HG02623 (cell line): ENCODE measurements around the gene RARG.
A peak's percentile ranks its signal among the peaks of the same experiment; 100 is the strongest.

Experiments
- ATAC-seq: cut with Tn5 transposase; IDR thresholded peaks from one replicate; pipeline ENCODE4 v1.9.1; 2021; ENCODE audit warnings: moderate library complexity; ENCODE audit not compliant: unreplicated experiment

RARG gene

DNA sequence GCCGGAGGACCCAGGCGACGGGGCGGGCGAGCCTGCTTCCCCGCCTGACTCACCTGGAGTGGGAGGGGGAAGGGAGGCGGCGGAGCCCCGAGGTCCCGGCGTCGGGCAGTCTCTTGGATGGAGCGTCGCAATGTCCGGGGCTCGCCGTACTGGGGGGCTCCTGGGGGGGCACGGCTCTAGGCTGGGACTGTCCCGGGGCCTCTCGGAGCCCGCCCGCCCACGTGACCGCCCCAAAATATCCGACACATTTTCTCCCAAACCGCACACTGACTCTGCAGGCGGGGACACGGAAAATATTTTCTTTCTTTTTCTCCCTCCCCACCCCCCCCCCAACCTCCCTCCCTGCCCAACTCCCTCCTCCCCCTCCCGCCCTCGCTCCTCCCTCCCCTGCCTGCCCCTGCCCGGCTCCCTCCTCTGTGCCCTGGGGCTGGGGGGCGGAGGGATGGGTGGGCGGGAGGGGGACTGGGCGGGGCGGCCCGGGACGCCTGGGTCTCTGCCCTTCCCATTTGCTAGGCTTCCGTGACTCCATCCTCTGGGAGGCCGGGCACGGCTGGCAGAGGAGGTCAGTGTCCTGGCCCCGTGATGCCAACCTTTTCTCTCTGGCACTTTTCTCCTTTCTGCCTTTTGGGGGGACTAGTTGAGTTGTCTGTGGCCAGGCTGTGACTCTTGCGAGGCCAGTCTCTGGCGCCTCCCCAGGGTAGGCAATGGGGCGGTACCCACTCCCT, at the start of gene RARG:
TSS of gene RARG (minus strand) at position 289 of the 725 bp plus-strand sequence. CDS start 4,664 bp downstream, outside the sequence.
- no peak for ATAC-seq

DNA sequence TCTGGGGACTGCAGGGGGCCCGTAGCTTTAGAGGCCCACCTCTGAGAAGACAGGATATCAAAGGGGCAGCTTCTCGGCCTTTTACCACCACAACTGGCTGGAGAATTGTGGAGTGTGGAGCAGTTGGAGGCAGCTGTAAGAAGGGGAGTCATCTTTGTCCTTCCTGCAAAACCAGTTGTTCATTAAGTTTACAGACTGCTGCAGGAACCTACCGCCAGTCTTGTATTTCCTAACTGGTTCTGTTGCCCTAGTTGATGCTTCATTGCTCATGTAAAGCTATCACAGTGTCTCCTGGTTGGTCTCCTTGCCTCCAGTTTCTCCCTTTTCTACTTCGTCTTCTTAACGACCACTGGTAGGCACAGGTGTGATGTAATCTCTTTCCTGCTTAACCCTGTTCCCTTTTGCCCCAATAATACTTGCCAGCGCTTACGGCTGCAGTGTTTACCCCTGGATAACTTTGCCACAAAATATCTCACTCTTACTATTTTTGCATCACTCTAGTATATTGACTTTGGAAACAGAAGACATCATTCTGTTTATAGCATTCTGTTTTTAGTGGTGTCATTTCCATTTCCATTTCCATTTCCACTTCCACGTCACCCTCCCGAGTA, 48.0 kb upstream of the RARG start:
- no peak for ATAC-seq

DNA sequence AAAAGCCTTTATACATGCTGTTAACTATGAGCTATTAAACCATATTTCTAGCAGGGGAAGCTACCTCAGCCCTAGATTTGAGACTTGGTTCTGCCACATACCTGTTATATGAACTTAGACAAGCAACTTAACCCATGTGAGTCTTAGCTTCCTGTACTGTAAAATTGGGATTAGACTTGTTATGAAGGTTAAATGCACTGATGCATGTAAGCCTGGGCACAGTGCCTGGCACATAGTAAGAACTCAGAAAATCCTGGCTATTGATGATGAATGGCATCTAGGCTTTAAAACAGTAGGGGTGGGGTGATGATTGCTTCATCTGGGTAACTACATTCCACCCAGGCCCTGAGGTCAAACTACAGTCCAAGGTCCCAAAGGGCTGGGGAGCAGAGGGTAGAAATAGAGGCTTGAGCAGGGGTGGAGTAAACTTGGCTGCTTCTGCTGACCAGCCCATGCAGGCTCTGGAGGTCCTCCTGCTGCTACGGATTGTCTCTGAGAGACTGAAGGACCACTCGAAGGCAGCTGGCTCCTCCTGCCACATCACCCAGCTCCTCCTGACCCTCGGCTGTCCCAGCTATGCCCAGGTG, 47.4 kb upstream of the RARG start:
- no peak for ATAC-seq

DNA sequence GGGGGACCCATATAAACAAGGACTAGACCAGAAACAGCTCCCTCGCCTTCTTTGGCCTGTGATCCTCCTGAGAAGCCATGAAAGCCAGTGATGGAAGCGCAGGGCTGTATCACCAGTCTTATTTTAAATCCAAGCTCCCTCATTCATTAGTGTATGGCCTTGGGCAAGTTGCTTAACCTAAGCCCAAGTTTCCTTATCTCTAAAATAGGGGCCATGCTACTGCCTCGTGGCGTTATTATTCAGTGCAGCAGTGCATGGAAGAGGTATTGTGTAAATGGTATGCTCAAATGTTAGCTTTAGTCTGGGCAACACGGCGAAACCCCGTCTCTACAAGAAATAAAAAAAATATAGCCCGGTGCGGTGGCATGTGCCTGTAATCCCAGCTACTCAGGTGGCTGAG, 46.0 kb upstream of the RARG start:
- ATAC-seq: no peak

DNA sequence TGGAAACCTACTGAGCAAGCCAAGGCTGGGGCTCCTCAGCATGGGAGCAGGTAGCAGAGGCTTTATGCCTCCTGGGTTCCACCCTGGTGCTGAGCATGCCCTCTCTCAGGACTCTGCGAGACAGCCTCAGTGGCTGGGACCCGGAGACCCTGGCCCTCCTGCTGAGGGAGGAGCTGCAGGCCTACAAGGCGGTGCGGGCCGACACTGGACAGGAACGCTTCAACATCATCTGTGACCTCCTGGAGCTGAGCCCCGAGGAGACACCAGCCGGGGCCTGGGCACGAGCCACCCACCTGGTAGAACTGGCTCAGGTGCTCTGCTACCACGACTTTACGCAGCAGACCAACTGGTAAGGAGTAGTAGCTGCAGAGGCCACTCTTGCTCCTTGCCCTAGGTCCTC, 44.5 kb upstream of the RARG start:
- no peak for ATAC-seq

DNA sequence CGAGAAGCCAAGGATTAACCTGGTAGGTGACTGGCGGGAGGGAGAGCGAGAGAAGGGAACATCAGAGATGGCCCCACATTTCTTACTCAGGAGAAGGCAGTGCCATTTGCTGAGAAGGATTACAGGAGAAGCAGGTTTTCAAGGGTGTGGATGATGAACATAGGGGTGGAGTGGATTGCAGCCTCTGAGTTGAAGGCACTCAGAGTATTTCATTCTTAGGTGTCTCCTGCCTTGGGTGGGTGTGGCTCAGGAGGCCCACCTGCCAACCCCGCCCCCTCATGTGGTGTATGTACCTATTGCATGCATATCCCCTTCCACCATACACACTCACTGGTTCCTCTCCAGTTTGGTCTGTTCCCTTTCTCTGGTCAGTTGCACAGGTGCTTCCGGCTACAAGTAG, 42.4 kb upstream of the RARG start:
- no peak for ATAC-seq

DNA sequence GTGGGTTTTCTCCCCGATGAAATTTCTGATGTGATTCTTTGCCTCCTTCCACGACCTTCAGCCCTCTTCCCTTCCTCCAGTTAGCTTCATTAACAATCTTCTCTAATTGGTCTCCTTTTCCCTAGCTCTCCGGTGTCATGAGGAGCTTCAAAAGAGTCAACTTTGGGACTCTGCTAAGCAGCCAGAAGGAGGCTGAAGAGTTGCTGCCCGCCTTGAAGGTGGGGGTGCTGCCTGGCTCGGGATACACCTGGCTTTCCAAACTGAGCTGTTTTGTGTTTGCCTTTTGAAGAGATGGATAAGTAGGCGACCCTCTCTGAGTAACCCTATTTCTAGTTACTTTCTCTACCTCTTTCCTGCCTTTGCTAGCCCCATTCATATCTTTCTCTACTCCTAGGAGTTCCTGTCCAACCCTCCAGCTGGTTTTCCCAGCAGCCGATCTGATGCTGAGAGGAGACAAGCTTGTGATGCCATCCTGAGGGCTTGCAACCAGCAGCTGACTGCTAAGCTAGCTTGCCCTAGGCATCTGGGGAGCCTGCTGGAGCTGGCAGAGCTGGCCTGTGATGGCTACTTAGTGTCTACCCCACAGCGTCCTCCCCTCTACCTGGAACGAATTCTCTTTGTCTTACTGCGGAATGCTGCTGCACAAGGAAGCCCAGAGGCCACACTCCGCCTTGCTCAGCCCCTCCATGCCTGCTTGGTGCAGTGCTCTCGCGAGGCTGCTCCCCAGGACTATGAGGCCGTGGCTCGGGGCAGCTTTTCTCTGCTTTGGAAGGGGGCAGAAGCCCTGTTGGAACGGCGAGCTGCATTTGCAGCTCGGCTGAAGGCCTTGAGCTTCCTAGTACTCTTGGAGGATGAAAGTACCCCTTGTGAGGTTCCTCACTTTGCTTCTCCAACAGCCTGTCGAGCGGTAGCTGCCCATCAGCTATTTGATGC, 36.9 kb upstream of the RARG start:
- no peak for ATAC-seq

DNA sequence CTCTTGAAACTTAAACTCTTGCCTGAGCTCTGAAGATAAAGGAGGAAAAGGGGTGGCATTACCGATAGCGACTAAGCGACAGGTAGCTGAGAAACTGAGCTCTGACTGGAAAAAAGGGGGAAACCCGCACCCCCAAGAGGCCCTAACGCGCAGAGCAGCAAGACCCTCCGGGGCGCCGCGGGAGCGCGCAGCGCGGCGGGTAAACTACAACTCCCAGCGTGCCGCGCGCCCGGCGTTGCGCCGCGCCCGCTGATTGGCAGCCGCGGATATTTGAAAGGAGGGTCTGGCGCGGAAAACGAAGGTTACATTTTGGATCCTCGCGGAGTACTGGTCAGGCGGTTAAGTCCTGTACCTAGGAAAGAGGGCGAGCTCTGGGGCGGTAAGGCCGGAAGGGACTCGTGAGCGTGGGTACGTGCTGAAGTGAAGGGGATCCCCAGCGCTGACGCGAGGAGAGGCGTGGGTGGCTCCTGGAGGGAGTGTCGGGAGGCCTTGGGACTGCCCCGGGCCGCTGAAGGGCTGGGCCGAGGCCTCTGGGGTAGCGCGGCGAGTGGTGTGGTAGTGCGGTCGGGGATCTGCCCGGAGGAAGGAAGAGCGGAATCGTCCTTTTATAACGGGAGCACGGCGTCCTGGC, 36.1 kb upstream of the RARG start, which contains the start of gene ESPL1:
TSS of gene ESPL1 (plus strand) at position 301 of the 631 bp plus-strand sequence. CDS start 468 bp downstream, outside the sequence.
- peak; percentile 73 for ATAC-seq

DNA sequence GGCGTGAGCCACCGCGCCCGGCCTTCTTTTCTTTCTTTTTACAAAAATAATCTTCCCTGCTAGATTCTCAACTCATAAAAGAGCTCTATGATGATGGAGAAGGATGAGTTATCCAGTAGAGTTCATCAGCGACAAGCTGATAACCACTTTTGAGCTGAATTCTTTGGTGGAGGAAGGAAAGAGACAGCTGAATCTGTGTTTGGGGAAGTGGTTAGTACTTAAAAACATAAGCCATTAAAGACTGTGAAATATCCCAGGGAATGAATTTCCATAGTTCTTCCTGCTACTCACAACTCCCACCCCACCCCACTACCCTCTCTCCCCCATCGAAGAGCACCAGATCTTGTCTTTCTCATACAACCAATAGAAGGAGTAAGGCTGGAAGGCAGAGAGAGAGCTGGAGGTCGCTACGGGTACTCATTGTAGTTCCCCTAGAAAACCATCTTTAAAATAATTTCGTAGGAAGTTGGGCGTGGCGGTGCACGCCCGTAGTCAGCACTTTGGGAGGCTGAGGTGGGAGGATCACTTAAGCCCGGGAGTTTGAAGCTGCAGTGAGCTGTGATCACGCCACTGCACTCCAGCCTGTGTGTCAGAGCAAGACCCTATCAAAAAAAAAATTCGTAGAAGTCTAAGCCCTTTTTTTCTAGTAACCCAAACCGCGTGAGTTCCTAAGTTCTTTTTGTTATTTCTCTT, 35.4 kb upstream of the RARG start:
- ATAC-seq: no peak

DNA sequence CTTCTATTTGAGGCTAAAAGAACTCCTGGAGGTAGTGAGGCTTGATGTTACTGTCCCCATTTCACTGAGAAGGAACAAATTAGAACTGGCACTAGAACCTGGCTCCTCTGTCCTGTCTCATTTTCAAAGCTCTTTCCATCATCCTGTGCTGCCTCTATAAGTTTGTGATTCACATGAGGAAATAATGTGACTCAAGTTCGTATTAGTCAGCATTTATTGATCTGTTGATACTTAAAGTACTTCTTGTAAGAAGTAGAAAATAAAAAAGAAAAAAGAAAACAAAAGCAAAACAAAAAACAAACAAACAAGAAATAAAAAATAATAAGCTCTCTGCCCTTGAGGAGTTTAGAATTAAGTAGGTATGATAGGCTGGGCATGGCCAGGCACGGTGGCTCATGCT, 33.8 kb upstream of the RARG start:
- ATAC-seq: no peak

DNA sequence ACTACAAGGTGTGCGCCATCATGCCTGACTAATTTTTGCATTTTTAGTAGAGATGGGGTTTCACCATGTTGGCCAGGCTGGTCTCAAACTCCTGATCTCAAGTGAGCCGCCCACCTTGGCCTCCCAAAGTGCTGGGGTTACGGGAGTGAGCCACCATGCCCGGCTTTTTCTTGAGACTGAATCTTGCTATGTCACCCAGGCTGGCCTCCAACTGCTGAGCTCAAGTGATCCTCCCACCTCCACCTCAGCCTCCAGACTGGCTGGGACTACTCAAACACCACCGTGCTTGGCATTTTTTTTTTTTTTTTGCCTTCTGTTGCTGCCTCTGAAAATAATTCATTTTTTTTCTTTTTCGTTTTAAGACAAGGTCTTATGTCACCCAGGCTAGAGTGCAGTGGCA, 27.9 kb upstream of the RARG start:
- ATAC-seq: no peak

DNA sequence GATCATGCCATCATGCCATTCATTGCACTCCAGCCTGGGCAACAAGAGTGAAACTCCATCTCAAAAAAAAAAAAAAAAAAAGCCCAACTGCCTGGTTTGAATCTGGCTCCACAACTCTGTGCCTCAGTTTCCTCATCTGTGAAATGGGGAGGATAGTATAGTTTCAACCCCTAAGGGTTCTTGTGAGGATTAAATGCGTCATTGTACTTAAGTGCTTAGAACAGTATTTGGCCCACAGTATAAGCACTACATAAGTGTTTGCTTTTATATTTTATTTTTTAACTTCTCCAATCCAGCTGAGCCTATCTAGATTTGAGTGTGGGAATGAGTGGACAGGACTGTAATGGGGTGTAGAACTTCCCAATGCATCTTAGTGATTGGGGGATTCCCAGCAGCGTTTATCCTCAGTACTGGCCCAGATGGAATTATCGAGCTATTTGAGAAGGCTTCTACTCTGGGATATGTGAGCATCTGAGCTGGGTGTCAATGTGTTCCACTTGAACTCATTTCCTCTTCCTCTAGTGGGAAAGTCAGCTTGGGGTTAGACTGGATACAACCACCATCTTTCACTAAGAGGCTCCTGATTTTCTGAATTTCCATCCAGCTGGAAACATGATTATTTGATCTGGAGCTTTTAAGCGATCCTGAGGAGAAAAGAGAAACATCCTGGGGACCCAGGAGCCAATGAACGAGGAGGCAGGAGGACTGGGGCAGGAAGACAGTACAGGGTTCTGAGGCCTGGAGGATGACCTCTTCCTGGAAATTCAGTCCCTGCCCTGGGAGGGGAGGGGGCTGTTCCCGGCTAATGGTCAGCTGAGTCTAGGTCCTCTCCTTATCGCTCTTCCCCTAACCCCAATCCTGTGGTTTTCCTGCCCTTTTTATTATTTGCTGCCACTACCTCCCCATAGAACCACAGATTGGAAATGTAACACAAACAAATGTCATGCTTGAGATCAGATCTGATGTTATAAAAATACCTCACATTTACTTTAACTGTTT, 26.8 kb upstream of the RARG start:
- no peak for ATAC-seq

DNA sequence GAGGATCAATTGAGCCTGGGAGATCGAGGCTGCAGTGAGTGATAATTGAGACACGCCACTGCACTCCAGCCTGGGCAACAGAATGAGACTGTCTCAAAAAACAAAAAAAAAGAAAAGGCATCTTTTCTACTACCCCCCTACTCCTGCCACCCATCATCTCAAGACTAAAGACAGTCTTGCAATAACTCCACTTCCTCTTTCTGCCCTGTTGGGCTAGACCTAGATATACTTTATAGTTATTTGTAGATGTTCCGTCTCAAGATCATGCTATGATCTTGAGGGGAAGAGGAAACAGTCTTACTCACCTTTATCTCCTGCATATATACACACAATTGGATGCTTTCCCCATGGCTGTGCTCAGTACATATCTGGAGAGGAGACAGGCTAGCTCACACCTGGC, 24.0 kb upstream of the RARG start:
- ATAC-seq: no peak

DNA sequence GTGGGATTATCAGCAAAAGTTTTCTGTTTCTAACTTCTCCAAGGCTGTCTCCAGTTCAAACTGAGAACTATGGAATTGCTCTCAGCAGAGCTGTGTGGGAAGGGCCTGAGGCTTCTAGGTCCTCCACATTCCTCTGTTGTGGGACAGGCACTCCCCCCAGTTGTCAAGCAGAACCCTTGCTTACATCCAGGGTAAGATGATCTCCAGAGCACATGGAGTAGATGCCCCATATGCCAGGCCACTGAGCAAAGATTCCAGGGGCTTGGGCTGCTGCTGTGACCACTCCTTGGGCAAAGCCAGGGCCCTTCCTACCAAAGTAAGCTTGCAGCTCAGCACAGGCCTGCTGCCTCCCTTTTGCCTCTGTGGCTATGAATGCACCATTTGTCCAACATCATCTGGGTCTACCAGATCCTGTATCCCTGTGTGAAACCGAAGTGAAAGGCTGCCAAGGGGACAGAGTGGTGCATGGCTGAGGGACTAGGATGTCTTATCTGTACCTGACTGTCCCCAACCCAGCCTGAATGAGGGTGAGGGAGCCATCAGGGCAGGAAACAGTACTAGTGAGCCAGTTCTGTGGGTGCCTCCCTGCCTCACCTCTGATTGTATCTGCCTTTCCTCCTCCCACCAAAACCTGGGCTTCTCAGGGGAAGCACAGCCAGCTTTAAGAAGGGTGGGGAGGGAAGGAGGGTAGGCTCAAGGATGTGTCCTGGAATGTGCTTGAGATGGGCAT, 23.0 kb upstream of the RARG start:
- ATAC-seq: no peak

DNA sequence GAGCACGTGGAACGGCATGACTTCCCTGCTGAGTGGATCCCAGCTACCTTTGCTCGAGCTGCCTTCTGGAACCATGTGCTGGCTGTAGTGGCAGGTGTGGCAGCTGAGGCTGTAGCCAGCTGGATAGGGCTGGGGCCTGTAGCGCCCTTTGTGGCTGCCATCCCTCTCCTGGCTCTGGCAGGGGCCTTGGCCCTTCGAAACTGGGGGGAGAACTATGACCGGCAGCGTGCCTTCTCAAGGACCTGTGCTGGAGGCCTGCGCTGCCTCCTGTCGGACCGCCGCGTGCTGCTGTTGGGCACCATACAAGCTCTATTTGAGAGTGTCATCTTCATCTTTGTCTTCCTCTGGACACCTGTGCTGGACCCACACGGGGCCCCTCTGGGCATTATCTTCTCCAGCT, 21.3 kb upstream of the RARG start:
- no peak for ATAC-seq

DNA sequence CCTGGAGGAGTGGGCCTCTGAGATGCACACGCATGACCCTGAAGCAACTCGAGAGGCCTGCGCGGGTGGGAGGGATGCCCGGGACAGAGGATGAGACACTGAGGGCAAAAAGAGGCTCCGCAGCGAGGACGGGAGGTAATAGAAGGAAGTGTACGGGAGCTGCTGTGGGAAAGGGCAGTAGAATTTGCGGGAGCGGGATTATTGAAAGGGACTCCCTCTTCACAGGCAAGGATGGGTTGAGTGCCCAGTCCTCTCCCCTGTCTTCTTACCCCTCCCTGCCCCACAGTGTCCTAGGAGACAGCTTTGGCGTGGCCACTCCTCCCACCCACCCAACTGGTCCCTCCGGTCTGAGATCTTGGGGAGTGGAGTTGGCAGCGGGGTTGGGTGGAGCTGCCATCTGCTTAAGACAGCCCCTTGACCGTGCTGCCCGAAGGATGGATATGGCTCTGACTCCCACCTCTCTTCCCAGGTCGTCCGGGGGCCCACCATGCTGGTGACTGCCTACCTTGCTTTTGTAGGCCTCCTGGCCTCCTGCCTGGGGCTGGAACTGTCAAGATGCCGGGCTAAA, 20.4 kb upstream of the RARG start:
- no peak for ATAC-seq

DNA sequence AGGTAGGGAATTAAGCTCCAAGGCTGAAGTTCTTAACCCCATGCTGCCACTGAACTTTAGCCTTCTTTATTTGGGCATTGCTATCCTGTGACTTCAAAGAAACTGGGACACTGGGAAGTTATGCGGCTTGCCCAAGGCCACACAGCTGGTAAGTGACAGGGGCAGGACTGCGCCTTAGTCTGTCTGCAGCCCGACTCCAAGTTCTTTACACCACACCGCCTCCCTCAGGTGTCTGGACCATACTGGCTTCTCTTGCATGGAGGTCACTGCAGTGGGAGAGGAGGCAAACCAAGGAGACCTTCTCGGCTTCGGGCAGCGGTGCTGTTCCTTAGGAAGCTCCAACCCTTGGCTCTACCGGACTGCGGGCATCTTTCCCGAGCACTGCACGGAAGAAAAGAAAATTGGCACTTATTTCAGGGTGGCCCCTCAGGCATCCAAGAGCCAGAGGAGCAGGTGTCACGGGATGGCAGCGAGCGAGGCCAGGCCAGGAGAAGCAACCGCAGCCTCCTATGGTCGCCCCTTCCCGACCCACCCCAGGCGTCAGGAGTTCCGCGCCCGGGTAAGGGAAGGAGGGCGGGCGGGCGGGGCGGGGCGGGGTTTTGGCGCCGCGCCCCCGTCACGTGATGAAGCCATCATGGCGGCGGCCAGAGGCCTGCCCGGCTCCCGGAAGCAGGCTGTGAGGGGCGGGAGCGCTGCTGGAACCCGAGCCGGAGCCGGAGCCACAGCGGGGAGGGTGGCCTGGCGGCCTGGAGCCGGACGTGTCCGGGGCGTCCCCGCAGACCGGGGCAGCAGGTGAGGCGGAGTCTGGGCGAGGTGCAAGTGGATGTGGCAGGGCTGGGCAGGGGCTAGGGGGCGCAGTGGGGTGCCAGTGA, 19.7 kb upstream of the RARG start:
- ATAC-seq: peak; percentile 68
